D721Med (cell line): ENCODE results near the gene EIF3D.
"Not testable (repeated sequence)": the region's sequence is repeated elsewhere in the genome, so short reads cannot be mapped to it uniquely, and the experiment has no call there.

Experiments used
- DNase-seq: peaks from one replicate; pipeline ENCODE4 v3.0.0; 2011; ENCODE audit warnings: low spot score; ENCODE audit not compliant: insufficient read length
- FAIRE-seq: peaks from 2 replicates; lab custom pipeline; 2011; peaks lifted over from hg19 to GRCh38; lab: Jason Lieb, UNC
- TF ChIP-seq, protein P1 (sequence below): IDR thresholded peaks from 2 replicates; pipeline ENCODE4 v1.5.1; 2012; ENCODE audit warnings: mild to moderate bottlenecking, control low read depth; ENCODE audit not compliant: insufficient read depth; ENCODE audit errors: missing control alignments

Gene EIF3D

DNA sequence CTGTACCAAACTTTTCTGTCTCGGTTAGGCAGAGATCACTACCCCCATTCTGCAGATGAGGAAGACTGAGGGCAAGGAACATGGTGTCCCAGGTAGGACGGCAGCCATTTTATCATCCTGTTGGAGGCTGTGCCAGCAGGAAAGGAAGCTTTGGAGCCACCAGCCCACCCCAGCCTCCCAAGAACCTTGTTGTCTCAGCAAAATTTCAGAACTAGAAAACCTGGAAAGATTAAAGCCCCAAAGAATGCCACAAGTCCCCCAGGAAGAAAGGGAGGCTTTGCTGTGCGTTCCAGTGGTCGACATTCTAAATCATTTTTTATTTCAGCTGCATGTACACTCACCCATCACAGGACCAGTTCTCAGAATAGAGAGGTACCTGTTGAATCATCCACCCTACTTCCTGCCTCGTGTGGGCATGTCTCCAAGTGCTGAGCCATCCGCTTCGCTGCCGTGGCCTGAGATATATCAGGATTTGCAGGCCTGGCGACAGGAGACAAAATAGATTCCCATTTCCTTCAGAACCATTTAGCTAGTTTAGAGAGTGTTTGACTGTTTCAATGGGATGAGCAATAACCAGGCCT lies 13.0 kb upstream of the EIF3D start:
- FAIRE-seq (no peak), DNase-seq (no peak)
- TF ChIP-seq, protein P1, sequence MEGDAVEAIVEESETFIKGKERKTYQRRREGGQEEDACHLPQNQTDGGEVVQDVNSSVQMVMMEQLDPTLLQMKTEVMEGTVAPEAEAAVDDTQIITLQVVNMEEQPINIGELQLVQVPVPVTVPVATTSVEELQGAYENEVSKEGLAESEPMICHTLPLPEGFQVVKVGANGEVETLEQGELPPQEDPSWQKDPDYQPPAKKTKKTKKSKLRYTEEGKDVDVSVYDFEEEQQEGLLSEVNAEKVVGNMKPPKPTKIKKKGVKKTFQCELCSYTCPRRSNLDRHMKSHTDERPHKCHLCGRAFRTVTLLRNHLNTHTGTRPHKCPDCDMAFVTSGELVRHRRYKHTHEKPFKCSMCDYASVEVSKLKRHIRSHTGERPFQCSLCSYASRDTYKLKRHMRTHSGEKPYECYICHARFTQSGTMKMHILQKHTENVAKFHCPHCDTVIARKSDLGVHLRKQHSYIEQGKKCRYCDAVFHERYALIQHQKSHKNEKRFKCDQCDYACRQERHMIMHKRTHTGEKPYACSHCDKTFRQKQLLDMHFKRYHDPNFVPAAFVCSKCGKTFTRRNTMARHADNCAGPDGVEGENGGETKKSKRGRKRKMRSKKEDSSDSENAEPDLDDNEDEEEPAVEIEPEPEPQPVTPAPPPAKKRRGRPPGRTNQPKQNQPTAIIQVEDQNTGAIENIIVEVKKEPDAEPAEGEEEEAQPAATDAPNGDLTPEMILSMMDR = no peak

DNA sequence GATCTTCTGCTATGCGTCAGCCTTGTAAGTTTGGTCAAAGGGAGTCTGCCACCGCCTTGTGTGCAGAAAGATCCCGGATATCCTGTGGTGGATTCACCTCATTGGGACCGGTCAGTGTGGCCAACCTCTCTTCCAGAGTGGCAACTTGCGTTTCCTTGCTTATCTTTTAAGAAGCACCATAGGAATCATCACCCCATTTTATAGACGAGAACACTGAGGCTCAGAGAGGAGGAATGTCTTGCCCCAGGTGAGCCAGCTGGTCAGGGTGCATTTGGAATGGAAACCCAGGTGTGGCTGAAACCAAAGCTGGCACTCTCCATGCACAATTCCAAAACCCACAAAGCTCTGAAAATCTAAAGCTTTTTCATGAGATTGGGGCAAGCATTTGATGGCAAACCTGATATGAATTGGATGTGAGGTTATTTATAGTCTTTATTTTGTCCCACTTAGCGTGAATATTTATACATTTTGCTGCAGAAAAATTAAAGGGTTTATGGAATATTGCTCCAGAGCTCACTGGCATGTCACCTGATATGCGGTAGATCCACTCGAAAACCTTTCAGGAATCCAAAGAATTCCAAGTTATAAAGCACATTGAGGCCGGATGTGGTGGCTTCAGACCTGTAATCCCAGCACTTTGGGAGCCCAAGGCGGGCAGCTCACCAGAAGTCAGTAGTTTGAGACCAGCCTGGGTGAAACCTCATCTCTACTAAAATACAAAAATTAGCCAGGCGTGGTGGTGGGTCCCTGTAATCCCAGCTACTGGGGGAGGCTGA lies 12.1 kb upstream of the EIF3D start:
- TF ChIP-seq, protein P1 = no peak
- DNase-seq = no peak
- FAIRE-seq = no peak

DNA sequence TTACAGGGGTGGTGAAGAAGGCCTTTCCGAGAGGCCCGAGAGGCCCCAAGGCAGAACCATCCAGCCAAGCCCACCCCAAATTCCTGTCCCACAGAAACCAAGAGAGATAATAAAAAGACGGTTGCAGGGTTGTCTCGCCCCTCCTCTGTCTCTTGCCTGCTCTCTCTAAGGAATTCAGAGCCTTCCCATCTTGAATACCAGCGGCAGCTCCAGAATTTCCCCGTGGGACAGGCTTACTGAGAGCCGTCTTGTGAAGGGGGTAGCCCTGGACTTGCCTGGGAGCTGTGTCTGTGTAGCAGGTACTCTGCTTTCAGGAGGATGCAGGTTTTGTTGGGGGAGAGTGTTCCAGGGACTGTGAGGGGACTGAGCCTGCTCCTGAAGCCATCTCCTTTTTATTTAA lies 9.6 kb upstream of the EIF3D start:
- DNase-seq (no peak), FAIRE-seq (no peak)
- TF ChIP-seq, protein P1 = no peak

DNA sequence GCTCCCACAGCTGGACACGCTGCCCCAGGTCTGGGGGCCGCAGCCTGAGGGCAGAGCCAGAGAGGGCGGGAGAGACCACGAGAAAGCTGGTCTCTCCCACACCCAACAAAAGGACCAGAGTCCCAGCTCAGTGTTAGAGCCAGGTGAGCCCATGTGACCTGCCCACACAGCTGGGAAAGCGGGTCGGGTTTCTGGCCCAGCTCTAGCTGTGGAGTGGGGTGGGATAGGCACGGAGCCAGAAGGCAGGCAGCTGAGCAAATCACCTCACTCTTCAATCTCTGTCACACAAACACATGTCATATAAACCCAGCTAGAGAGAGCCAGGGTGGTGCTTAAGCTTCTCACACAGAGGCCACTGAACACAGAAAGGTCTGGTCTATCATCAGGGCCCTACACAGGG lies 7.8 kb upstream of the EIF3D start:
- TF ChIP-seq, protein P1 = no peak
- no peak for FAIRE-seq
- no peak for DNase-seq

DNA sequence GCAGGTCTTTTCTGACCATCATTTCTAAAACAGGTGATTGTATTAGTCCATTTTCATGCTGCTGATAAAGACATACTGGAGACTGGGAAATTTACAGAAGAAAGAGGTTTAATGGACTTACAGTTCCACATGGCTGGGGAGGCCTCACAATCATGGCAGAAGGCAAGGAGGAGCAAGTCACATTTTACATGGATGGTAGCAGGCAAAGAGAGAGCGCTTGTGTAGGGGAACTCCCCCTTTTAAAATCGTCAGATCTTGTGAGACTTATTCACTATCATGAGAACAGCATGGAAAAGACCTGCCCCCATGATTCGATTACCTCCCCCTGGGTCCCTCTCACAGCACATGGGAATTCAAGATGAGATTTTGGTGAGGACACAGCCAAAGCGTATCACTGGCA lies 4.4 kb upstream of the EIF3D start:
- not testable (repeated sequence) for FAIRE-seq, DNase-seq

DNA sequence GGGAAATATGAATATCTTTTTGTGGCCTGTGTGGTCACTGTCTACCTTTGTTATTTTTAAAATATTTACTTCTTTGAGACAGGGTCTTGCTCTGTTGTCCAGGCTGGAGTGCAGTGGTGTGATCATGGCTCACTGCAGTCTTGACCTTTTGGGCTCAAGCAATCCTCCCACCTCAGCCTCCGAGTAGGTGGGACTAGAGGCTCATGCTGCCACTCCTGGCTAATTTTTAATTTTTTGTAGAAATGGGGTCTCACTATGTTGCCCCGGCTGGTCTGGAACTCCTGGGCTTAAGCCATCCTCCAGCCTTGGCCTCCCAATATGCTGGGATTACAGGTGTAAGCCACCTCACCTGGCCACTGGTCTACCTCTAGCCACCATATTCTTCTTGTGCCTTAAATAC lies 3.5 kb upstream of the EIF3D start:
- TF ChIP-seq, protein P1 = no peak
- FAIRE-seq (no peak), DNase-seq (no peak)

DNA sequence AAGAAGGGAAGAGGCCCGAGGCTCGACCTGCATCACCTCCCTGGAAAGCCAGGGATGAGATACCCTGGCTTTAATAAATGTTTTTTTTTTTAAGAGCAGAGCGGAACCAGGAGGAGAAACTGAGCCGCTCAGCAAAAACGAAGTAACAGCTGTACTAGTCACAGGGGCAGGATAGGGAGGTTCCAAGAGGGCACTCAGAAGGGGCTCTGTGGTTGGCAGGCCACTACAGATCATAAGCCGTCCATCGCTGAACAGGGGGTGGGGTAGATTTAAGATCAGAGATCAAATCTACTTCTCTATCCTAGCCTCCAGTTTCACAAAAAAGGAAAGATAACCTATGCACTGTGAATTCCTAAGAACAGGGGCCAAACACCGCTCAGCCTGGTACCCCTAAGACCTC lies 625 bp downstream of the EIF3D start:
- TF ChIP-seq, protein P1 = no peak
- FAIRE-seq = no peak
- no peak for DNase-seq
